B cell (primary cell): ENCODE measurements around the gene ENOX1.

Experiments used
- EZH2 ChIP-seq: IDR thresholded peaks from 2 replicates; pipeline ENCODE4 v1.6.1; 2012; ENCODE audit warnings: borderline replicate concordance, low read depth, mild to moderate bottlenecking, moderate library complexity, low read length; ENCODE audit not compliant: insufficient read depth, poor library complexity, severe bottlenecking
- TF ChIP-seq, protein P1 (sequence below): fragments of 200-600 bp; IDR thresholded peaks from one replicate; pipeline ENCODE4 v1.8.0; 2022; ENCODE audit warnings: antibody characterized with exemption, mild to moderate bottlenecking

DNA sequence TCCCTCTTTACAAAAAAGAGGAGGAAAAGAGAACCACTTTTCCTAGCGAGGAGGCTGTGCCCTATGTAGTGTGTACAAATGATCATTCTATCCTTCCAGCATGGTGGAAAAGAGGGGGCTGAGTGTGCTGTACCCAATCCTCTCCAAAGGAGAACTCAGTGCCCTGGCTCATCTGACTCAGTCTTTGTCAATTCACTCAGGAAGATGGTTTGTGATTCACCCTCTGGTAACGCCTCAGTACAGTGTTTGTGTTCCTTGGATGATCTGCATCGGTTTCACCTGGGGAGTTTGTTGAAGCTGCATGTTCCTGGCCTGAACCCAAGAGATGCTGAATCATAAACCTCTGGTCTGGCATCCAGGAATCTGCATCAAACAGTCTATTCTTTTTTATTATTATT, 18.3 kb upstream of the ENOX1 start:
- TF ChIP-seq, protein P1, sequence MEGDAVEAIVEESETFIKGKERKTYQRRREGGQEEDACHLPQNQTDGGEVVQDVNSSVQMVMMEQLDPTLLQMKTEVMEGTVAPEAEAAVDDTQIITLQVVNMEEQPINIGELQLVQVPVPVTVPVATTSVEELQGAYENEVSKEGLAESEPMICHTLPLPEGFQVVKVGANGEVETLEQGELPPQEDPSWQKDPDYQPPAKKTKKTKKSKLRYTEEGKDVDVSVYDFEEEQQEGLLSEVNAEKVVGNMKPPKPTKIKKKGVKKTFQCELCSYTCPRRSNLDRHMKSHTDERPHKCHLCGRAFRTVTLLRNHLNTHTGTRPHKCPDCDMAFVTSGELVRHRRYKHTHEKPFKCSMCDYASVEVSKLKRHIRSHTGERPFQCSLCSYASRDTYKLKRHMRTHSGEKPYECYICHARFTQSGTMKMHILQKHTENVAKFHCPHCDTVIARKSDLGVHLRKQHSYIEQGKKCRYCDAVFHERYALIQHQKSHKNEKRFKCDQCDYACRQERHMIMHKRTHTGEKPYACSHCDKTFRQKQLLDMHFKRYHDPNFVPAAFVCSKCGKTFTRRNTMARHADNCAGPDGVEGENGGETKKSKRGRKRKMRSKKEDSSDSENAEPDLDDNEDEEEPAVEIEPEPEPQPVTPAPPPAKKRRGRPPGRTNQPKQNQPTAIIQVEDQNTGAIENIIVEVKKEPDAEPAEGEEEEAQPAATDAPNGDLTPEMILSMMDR = no peak
- TF ChIP-seq EZH2 = no peak
